SH-SY5Y (cell line): Measurements from ENCODE around the gene BTBD9.

ENCODE experiments used
- GATA2 ChIP-seq: IDR thresholded peaks from 2 replicates; pipeline ENCODE4 v1.6.1; 2011; ENCODE audit warnings: mild to moderate bottlenecking, low read depth, low read length
- GATA3 ChIP-seq: IDR thresholded peaks from 2 replicates; pipeline ENCODE4 v1.6.1; 2011; ENCODE audit warnings: low read depth, mild to moderate bottlenecking, low read length, moderate library complexity

BTBD9 gene

GRCh38 chr6:38118791-38119365 lies 520.9 kb downstream of the BTBD9 start:
- TF ChIP-seq GATA2 (no peak), GATA3 (no peak)
